ENCODE results near the gene CEACAM7.

The CEACAM7 gene

GRCh38 chr19:41682437-41682836, 5.6 kb downstream of the CEACAM7 start:
- Histone ChIP-seq H3K36me3 (ENCODE audit: low read length) (no peaks in the 10 kb centered on the region), H3K9me2 (replicated peaks; ENCODE audit: insufficient read depth, low read length) (no peaks in the 10 kb centered on the region), H3K79me2 (ENCODE audit: insufficient read depth, low read length) (no peaks in the 10 kb centered on the region), H4K20me1 (ENCODE audit: low read depth, low read length) (no peaks in the 10 kb centered on the region), H2AFZ (ENCODE audit: low read depth, low read length, severe bottlenecking) (no peak overlapping the region), H3F3A (ENCODE audit: insufficient read depth) (no peaks in the 10 kb centered on the region), H3K27me3 (ENCODE audit: low read length) (no peaks in the 10 kb centered on the region), H3K4me2 (ENCODE audit: low read depth, low read length, poor library complexity, severe bottlenecking) (no peak overlapping the region), H3K4me3 (ENCODE audit: insufficient read depth, low read length, poor library complexity, severe bottlenecking) (no peak overlapping the region), H3K9me3 (ENCODE audit: insufficient read depth, low read length) (no peaks in the 10 kb centered on the region), H3K9ac (ENCODE audit: low read length) (no peak overlapping the region), H3K27ac (ENCODE audit: low read depth, low read length) (no peak overlapping the region)
- TF ChIP-seq CTCF (IDR thresholded peaks at IDR 0.05; ENCODE audit: insufficient read depth, low read length, poor library complexity, severe bottlenecking) = no peak
- no peak for TF ChIP-seq EZH2phosphoT487 (conservative IDR thresholded peaks at IDR 0.05; ENCODE audit: low read length)

GRCh38 chr19:41671486-41671885, 16.6 kb downstream of the CEACAM7 start:
- Histone ChIP-seq H3K4me3 (ENCODE audit: insufficient read depth, low read length, poor library complexity, severe bottlenecking) (no peak overlapping the region), H3F3A (ENCODE audit: insufficient read depth) (no peaks in the 10 kb centered on the region), H3K27ac (ENCODE audit: low read depth, low read length) (no peak overlapping the region), H3K36me3 (ENCODE audit: low read length) (no peaks in the 10 kb centered on the region), H3K9me3 (ENCODE audit: insufficient read depth, low read length) (no peaks in the 10 kb centered on the region), H4K20me1 (ENCODE audit: low read depth, low read length) (no peaks in the 10 kb centered on the region), H3K9me2 (replicated peaks; ENCODE audit: insufficient read depth, low read length) (no peaks in the 10 kb centered on the region), H2AFZ (ENCODE audit: low read depth, low read length, severe bottlenecking) (no peak overlapping the region), H3K27me3 (ENCODE audit: low read length) (no peaks in the 10 kb centered on the region), H3K9ac (ENCODE audit: low read length) (no peak overlapping the region), H3K4me2 (ENCODE audit: low read depth, low read length, poor library complexity, severe bottlenecking) (no peak overlapping the region), H3K79me2 (ENCODE audit: insufficient read depth, low read length) (no peaks in the 10 kb centered on the region)
- TF ChIP-seq CTCF (IDR thresholded peaks at IDR 0.05; ENCODE audit: insufficient read depth, low read length, poor library complexity, severe bottlenecking) = no peak
- no peak for TF ChIP-seq EZH2phosphoT487 (conservative IDR thresholded peaks at IDR 0.05; ENCODE audit: low read length)

GRCh38 chr19:41670755-41671154, 17.3 kb downstream of the CEACAM7 start:
- Histone ChIP-seq H3K9me3 (ENCODE audit: insufficient read depth, low read length) (peaks cover 7% of the 10 kb centered on the region; the same call in 1 of the 2 replicates), H3K27me3 (ENCODE audit: low read length) (no peaks in the 10 kb centered on the region), H3K27ac (ENCODE audit: low read depth, low read length) (no peak overlapping the region), H2AFZ (ENCODE audit: low read depth, low read length, severe bottlenecking) (no peak overlapping the region), H3K9ac (ENCODE audit: low read length) (no peak overlapping the region), H3K9me2 (replicated peaks; ENCODE audit: insufficient read depth, low read length) (no peaks in the 10 kb centered on the region), H3K36me3 (ENCODE audit: low read length) (no peaks in the 10 kb centered on the region), H4K20me1 (ENCODE audit: low read depth, low read length) (no peaks in the 10 kb centered on the region), H3K4me2 (ENCODE audit: low read depth, low read length, poor library complexity, severe bottlenecking) (no peak overlapping the region), H3K79me2 (ENCODE audit: insufficient read depth, low read length) (no peaks in the 10 kb centered on the region), H3F3A (ENCODE audit: insufficient read depth) (no peaks in the 10 kb centered on the region), H3K4me3 (ENCODE audit: insufficient read depth, low read length, poor library complexity, severe bottlenecking) (no peak overlapping the region)
- TF ChIP-seq EZH2phosphoT487 (conservative IDR thresholded peaks at IDR 0.05; ENCODE audit: low read length) (no peak), CTCF (IDR thresholded peaks at IDR 0.05; ENCODE audit: insufficient read depth, low read length, poor library complexity, severe bottlenecking) (no peak)

Measured in SU-DHL-6 (cell line).